Smooth muscle cell (in vitro differentiated cells): ENCODE measurements around the gene PTPRE. TPM values are rescaled to one million over a fixed set of nuclear protein-coding genes. Genes with fewer than 3 reads are reported as not detected.
A peak's percentile ranks its signal among the peaks of the same experiment; 100 is the strongest.

Experiments used
- DNase-seq: peaks from one replicate; lab custom pipeline; 2025; ENCODE audit not compliant: unreplicated experiment; lab: John Stamatoyannopoulos, UW
- H2AFZ ChIP-seq: fragments of 200-600 bp; sonication (generic); 2 replicates; pipeline ENCODE4 v1.6.0; 2016; ENCODE audit warnings: antibody characterized with exemption, low read depth, mild to moderate bottlenecking
- H3F3A ChIP-seq: fragments of 200-600 bp; sonication (generic); 2 replicates; pipeline ENCODE4 v1.6.0; 2017; ENCODE audit warnings: antibody characterized with exemption, low read depth
- H3K27ac ChIP-seq: fragments of 200-600 bp; sonication (generic); 2 replicates; pipeline ENCODE4 v1.5.1; 2016; ENCODE audit warnings: low read depth, mild to moderate bottlenecking
- H3K27me3 ChIP-seq: fragments of 200-600 bp; sonication (generic); 2 replicates; pipeline ENCODE4 v1.6.1; 2016; ENCODE audit warnings: low read depth, mild to moderate bottlenecking
- H3K36me3 ChIP-seq: fragments of 200-600 bp; sonication (generic); 2 replicates; pipeline ENCODE4 v1.5.1; 2016; ENCODE audit warnings: low read depth
- H3K4me1 ChIP-seq: fragments of 200-600 bp; sonication (generic); 2 replicates; pipeline ENCODE4 v1.5.1; 2016; ENCODE audit warnings: low read depth
- H3K4me2 ChIP-seq: fragments of 200-600 bp; sonication (generic); 2 replicates; pipeline ENCODE4 v1.6.0; 2016; ENCODE audit warnings: mild to moderate bottlenecking
- H3K4me3 ChIP-seq: fragments of 200-600 bp; sonication (generic); 2 replicates; pipeline ENCODE4 v1.5.1; 2016; ENCODE audit warnings: mild to moderate bottlenecking
- H3K79me2 ChIP-seq: fragments of 200-600 bp; sonication (generic); 2 replicates; pipeline ENCODE4 v1.6.0; 2016; ENCODE audit warnings: low read depth, mild to moderate bottlenecking
- H3K9ac ChIP-seq: fragments of 200-600 bp; sonication (generic); 2 replicates; pipeline ENCODE4 v1.6.0; 2016; ENCODE audit warnings: low read depth
- H3K9me3 ChIP-seq: fragments of 200-600 bp; sonication (generic); replicated peaks from 2 replicates; pipeline ENCODE4 v1.5.1; 2016; ENCODE audit warnings: low read depth
- H4K20me1 ChIP-seq: fragments of 200-600 bp; sonication (generic); 2 replicates; pipeline ENCODE4 v1.6.0; 2016; ENCODE audit warnings: low read depth
- WGBS: methylation state at CpG from one replicate; pipeline ENCODE4 v1.1.7; 2016; ENCODE audit warnings: low lambda C conversion rate; 5-methylcytosine and 5-hydroxymethylcytosine counted together
- polyA plus RNA-seq: library from polyadenylated mRNA; unstranded; fragments of >200 nt; fragmentation: Nextera tagmentation; extraction: Ambion mirVana; gene quantifications from 2 replicates; pipeline ENCODE4 v1.2.1, GENCODE V29; 2016
- total RNA-seq: library from RNA; depleted of rRNA; stranded (reverse); fragments of >200 nt; gene quantifications from 2 replicates; pipeline ENCODE4 v1.2.3, GENCODE V29; 2014
- TF ChIP-seq, protein P1 (sequence below): fragments of 200-600 bp; sonication (generic); IDR thresholded peaks from 2 replicates; pipeline ENCODE4 v1.5.1; 2017; ENCODE audit warnings: borderline replicate concordance, mild to moderate bottlenecking, antibody characterized with exemption; ENCODE audit not compliant: insufficient read depth, poor library complexity, severe bottlenecking

PTPRE gene
- total and polyA plus RNA-seq, 2 experiments from 2014 or later, result 17.1 to 22.7 TPM

DNA sequence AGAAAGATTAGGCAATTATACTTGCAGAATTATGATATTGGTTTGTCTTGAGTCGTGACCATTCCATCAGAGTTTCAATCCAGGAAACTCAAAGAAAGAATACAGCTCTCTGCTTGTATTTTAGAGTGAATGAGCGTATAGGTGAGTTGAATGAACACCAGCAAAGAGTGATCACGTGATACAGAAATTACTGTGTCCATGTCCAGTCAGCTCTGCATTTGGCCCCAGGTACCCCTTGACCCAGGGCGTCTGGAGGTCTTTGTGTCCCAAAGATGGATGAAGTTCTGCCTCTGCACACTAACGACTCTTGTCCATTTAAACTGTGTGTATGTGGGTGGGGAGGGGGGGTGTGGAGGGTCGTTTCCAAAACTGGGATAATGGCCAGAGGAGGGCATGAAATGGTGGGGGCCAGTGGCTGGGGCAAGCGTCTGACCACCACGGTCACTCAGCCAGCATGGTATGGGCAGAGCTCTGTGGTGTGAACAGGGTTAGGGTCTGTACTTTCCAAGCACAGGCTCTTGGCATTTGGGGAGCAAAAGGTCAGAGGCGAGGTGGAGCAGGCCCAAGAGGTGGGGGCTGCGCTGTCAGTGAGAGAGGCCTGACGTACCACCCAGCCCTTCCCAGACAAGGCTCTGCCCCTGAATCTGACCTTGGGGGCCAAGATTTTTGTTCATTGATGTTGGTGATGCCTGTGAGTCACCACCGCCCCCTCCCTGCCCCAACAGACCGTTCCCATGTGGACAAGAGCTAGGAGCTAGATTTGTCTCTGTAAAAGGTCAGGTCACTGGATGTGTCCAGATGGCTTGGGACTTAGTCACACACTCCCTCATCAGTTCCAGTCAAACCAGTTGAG is 1.4 kb downstream of the PTPRE start:
- Histone ChIP-seq H3K4me2 (peak overlapping the region; percentile 94), H2AFZ (no peak overlapping the region), H3K36me3 (no peaks in the 10 kb centered on the region), H3K4me3 (peak overlapping the region; percentile 91), H3K9me3 (no peaks in the 10 kb centered on the region), H3F3A (no peaks in the 10 kb centered on the region), H4K20me1 (no peaks in the 10 kb centered on the region), H3K9ac (peak overlapping the region; percentile 78), H3K4me1 (peaks cover 4% of the 10 kb centered on the region), H3K27ac (peak overlapping the region; percentile 77), H3K27me3 (no peaks in the 10 kb centered on the region), H3K79me2 (peaks cover 39% of the 10 kb centered on the region)
- WGBS, result 60% methylated on average over 12 of the region's 13 CpGs
- DNase-seq, result no peak
- TF ChIP-seq, protein P1, sequence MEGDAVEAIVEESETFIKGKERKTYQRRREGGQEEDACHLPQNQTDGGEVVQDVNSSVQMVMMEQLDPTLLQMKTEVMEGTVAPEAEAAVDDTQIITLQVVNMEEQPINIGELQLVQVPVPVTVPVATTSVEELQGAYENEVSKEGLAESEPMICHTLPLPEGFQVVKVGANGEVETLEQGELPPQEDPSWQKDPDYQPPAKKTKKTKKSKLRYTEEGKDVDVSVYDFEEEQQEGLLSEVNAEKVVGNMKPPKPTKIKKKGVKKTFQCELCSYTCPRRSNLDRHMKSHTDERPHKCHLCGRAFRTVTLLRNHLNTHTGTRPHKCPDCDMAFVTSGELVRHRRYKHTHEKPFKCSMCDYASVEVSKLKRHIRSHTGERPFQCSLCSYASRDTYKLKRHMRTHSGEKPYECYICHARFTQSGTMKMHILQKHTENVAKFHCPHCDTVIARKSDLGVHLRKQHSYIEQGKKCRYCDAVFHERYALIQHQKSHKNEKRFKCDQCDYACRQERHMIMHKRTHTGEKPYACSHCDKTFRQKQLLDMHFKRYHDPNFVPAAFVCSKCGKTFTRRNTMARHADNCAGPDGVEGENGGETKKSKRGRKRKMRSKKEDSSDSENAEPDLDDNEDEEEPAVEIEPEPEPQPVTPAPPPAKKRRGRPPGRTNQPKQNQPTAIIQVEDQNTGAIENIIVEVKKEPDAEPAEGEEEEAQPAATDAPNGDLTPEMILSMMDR, result no peak

DNA sequence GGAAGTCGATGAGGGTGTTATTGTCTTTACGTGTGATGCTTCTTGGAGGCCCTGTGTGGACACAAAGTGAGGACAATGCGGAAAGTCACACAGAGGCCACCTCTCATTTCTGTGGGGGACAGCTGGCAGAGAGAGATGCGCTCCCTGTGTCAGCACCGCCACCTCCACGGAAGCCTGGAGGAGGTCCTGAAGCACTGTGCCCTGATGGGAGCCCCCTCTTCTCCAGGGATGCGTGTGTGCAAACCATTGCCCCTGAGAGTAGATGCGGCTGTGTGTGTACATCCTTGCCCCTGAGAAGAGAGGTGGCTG is 2.0 kb downstream of the PTPRE start:
- peaks cover 4% of the 10 kb centered on the region for H3K4me1 ChIP-seq
- no peak overlapping the region for H3K4me3 ChIP-seq
- H3K36me3 ChIP-seq, result no peaks in the 10 kb centered on the region
- no peaks in the 10 kb centered on the region for H3F3A ChIP-seq
- peak overlapping the region; percentile 15 for H3K9ac ChIP-seq
- H3K27ac ChIP-seq, result peak overlapping the region; percentile 74
- no peak overlapping the region for H2AFZ ChIP-seq
- no peaks in the 10 kb centered on the region for H3K27me3 ChIP-seq
- peak overlapping the region; percentile 94 for H3K4me2 ChIP-seq
- TF ChIP-seq, protein P1, result no peak
- no peaks in the 10 kb centered on the region for H3K9me3 ChIP-seq
- peaks cover 43% of the 10 kb centered on the region for H3K79me2 ChIP-seq
- DNase-seq, result no peak
- H4K20me1 ChIP-seq, result no peaks in the 10 kb centered on the region
- WGBS, result 64% methylated on average over 8 of the region's 8 CpGs

DNA sequence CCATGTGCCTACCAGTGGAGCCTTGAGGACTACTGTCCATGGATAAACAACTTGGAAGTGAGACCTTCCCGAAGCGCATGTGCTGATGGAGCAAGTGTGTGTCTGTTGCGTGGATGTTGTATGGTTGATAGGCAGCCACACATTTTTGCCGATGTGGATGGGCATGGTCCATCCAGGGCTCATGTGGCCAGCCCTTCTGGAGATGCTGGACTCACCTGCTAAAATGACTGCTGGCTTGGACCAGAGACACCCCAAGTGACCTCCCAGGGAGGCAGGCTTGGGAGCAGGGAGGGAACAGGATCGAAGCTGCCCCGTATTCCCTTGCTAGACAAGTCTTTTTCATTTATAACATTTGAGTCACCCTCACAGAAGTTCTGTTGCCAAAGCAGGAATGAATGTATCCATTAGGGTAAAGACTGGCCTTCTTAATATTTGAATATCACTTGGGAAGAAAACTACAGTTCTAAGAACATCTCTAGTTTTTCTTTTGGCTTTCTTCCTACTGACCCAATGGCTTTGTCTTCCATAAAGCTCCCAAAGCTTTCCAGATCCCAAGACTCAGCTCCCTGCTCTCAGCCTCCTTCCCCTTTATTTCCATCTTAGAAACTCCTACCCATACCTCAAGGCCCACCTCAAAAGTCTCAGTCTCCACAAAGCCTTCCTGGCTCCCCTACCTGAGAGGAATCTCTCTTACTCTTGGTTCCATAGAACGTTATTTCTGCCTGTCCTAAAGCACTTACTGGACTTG is 3.0 kb downstream of the PTPRE start:
- 89% methylated on average over 7 of the region's 7 CpGs for WGBS

More for the DNA sequence above, 3.0 kb downstream of the PTPRE start:
- Histone ChIP-seq H3K4me2 (no peak overlapping the region), H4K20me1 (no peaks in the 10 kb centered on the region), H2AFZ (no peak overlapping the region), H3K36me3 (no peaks in the 10 kb centered on the region), H3K27me3 (no peaks in the 10 kb centered on the region), H3K79me2 (peaks cover 49% of the 10 kb centered on the region), H3K27ac (peak overlapping the region; percentile 74), H3K4me3 (no peak overlapping the region), H3K9me3 (no peaks in the 10 kb centered on the region), H3K9ac (no peak overlapping the region), H3F3A (no peaks in the 10 kb centered on the region), H3K4me1 (peaks cover 4% of the 10 kb centered on the region)
- TF ChIP-seq, protein P1, result no peak
- no peak for DNase-seq
